Ramos (cell line): ENCODE measurements around the gene HLA-A.

ENCODE experiments used
- in situ Hi-C: fragments of 300-500 bp; cut with MboI; formaldehyde crosslinking; loops from one replicate; pipeline ENCODE4 v1.14.3; 2022; ENCODE audit warnings: low sequenced_read_pairs; ENCODE audit not compliant: unreplicated experiment

HLA-A gene

DNA sequence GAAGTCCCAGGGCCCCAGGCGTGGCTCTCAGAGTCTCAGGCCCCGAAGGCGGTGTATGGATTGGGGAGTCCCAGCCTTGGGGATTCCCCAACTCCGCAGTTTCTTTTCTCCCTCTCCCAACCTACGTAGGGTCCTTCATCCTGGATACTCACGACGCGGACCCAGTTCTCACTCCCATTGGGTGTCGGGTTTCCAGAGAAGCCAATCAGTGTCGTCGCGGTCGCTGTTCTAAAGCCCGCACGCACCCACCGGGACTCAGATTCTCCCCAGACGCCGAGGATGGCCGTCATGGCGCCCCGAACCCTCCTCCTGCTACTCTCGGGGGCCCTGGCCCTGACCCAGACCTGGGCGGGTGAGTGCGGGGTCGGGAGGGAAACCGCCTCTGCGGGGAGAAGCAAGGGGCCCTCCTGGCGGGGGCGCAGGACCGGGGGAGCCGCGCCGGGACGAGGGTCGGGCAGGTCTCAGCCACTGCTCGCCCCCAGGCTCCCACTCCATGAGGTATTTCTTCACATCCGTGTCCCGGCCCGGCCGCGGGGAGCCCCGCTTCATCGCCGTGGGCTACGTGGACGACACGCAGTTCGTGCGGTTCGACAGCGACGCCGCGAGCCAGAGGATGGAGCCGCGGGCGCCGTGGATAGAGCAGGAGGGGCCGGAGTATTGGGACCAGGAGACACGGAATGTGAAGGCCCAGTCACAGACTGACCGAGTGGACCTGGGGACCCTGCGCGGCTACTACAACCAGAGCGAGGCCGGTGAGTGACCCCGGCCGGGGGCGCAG, at the start of gene HLA-A:
Gene HLA-A (plus strand): TSS at position 258 of the 778 bp plus-strand sequence. CDS start 22 bp downstream, at position 280.
- in situ Hi-C loops, result no loop called here

DNA sequence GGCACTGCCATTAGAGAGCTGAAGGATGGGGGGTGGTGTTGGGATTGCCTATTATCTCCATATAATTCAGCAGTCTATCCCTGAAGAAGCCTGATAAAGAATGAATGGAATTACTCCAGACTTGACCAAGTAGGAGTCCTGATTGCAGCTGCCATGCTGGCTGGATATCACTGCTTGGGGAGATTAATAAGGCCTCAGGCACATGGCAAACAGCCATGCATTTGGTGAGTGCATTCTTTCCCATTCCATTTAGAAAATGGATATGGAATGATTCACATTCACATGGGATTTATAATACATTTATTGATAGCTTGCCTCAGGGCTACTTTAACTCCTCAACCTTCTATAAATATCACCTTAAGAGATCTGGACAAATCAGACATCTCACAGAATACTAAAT, 49.6 kb upstream of the HLA-A start:
- in situ Hi-C loops, result no loop called here

DNA sequence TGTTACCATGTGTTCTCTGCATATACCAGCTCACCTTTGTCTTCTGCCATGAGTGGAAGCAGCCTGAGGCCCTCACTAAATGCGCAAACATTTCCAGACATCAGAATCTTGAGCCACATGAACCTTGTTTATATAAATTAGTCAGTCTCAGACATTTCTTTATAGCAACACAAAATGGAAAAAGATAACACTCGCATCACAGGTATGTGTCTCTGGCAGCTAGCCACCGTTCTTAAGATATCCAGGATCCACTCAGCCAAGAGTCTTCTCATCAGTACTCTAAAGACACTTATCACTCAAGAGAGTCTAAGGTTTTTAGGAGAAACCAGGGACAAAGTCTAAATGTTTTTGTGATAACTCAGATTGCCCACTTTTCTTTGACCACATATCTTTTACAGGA, 43.1 kb upstream of the HLA-A start:
- in situ Hi-C loops, result no loop called here

DNA sequence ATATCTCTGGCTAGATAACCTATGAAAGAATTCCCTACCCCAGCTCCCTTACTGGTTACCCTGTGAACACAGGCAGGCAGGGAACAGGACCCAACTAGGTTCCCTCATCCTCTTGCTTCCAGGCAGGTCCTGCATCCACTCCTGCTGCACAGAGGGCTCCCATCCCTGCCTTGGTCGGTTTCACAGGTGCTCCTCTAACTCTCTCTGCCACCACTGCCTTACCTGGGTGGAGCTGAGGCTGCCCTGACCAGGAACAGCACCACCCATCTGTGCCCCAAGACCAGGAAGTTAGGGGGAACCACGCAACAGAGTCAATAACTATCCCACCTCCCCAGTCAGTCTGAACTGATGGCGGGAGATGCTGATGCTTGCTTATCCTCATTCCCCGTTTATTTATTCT, 37.0 kb upstream of the HLA-A start:
- in situ Hi-C loops, result no loop called here

DNA sequence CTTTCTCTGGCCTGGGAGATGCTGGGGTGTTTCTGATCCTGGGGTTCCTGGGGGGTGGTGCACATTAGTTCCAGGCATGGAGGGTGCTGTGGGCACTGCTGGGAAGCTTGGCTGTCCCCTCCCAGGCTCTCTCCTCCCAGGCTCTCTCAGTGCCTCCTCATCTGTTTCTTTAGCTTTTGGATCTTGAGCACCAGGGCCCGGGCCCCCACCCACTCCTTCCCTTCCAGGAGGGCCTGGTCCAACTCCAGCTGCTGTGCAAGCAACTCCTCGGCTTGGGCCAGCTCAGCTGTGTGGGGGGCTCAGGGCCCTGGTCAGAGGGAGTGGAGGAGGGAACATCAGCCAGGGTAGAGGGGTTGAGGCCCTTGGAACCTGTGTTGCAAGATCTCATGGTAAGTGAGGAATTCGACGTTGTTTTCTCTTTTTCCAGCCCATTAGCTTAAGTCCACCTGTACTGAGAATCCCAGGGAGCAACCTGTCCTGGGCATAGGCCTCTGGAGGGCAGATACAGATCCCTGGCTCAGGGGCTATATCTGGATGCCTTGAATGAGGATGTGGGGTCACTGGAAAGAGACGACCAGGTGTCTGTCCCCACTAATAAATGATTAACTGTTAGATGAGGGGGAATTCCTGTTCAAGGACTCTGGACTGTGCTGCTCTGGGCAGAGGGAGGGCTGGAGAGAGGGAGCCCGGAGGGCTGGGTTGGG, 34.5 kb upstream of the HLA-A start:
- in situ Hi-C loops, result no loop called here

DNA sequence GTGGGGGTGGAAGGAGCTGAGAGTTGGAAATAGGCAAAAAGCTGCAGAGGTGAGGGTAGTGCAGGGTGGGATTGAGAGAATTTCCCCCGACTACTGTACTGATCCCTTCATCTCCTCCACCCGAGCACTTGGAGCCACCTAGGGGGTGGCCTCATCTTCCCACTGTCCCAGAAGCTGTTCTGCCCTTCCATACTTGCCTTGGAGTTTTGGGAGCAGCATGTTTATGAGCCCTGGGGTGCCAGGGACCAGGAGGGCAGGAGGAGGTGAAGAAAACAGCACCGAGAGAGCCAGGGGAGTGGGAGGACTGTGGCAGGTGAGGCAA, 34.0 kb upstream of the HLA-A start:
- in situ Hi-C loops, result no loop called here

- in situ Hi-C loops, result no loop called here
Observed at GRCh38 chr6:29908710-29909109, 33.6 kb upstream of the HLA-A start.

GRCh38 chr6:29909985-29910384, 32.3 kb upstream of the HLA-A start:
- in situ Hi-C loops, result no loop called here

DNA sequence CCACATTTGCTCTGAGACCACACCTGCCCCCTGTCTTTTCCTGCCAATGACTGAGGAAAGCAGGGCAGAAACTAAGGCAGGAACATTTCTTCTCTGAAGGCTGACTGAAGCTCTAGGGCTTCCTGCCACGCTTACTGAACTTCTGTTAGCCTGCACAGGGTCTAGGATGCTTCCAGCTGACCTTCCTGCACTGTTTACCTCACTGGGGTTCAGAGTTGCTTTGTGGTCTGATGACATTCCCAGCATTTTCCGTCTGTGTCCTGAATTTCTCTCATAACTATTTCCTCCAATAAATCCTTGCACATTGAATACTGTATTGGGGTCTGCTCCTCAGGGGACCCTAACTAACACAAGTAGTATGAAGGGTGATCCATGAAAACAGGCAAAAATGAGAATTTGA, 29.5 kb upstream of the HLA-A start:
- in situ Hi-C loops, result no loop called here

- in situ Hi-C loops, result no loop called here
Observed at GRCh38 chr6:29916741-29917140, 25.6 kb upstream of the HLA-A start.

DNA sequence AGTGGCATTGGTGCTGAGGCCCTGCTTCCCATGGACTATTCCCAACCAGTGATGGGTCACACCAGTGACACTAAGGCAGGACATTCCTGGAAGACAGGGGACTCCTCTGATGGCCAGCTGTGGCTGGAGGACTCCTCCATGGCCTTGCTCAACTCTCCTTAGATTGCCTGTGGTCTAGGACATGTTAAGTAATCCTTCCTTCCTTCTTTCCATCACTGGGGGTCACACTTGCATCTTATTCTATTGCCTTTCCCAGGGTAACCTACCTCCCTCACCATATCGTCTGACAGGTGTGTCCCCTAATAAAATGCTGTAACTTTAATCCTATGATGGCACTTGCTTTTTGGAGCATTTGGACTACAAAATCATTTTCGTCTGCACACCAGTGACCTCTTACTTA, 24.5 kb upstream of the HLA-A start:
- in situ Hi-C loops, result no loop called here

- in situ Hi-C loops, result no loop called here
Observed at GRCh38 chr6:29919506-29920445, 22.6 kb upstream of the HLA-A start.

DNA sequence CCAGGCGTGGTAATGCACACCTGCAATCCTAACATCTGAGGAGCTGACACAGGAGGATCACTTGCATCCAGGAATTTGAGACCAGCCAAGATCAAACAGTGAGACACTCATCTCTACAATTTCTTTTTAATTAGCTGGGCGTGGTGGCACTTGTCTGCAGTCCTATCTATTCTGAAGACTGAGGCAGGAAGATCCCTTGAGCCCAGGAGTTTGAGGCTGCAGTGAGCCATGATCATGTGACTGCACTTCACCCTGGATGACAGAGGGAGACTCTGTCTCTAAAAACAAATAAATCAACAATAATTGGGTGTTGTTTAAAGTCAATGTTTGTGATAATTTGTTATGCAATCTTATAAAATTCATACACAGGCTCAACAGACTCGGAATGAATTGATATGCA, 18.0 kb upstream of the HLA-A start:
- in situ Hi-C loops, result no loop called here

DNA sequence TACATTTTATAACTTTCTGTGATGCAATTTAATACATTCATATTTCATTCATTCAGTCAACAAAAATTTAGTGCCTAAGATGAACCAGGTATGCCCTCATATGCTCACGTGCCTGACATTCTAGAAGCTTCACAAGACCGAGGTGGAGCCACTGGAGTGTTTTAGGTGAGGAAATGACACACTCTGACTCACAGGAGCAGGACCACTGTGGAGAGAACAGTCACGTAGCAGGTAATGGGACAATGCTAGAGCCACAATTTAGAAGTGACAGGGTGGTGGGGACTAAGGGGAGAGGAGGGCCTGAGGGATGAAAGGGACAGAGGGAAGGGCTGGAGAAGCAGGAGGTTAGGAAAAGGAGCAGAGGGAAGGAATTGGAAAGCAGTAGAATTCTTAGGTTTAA, 17.6 kb upstream of the HLA-A start:
- in situ Hi-C loops, result no loop called here

GRCh38 chr6:29925321-29925720, 17.0 kb upstream of the HLA-A start:
- in situ Hi-C loops, result no loop called here

GRCh38 chr6:29925727-29926412, 16.5 kb upstream of the HLA-A start:
- in situ Hi-C loops, result no loop called here

DNA sequence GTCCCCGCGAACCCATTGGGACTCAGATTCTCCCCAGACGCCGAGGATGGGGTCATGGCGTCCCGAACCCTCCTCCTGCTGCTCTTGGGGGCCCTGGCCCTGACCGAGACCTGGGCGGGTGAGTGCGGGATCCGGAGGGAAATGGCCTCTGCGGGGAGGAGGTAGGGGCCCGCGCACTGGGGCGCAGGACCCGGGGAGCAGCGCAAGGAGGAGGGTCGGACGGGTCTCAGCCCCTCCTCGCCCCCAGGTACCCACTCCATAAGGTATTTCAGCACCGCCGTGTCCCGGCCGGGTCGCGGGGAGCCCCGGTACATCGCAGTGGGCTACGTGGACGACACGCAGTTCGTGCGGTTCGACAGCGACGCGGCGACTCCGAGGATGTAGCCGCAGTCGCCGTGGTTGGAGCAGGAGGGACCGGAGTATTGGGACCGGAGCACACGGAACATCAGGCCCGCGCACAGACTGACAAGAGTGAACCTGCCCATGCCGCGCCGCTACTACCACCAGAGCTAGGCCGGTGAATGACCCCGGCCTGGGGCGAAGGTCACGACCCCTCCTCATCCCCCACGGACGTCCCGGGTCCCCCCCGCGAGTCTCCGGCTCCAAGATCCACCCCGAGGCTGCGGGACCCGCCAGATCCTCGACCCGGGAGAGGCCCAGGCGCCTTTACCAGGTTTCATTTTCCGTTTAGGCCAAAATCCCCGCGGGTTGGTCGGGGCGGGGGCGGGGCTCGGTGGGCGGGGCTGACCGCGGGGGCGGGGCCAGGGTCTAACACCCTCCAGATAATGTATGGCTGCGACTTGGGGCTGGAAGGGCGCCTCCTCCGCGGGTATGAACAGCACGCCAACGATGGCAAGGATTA, 15.7 kb upstream of the HLA-A start:
- in situ Hi-C loops, result no loop called here

- in situ Hi-C loops, result no loop called here
Observed at GRCh38 chr6:29927275-29927569, 15.1 kb upstream of the HLA-A start.

GRCh38 chr6:29927841-29928388, 14.4 kb upstream of the HLA-A start:
- in situ Hi-C loops, result no loop called here
